Measurements from ENCODE around the gene NT5DC1.

Gene NT5DC1

GRCh38 chr6:116208056-116208785, 107.6 kb downstream of the NT5DC1 start:
- no peak for DNase-seq (ENCODE audit: low read depth)
- H3K4me3 ChIP-seq (ENCODE audit: control insufficient read depth, low read depth, low read length) = no peak overlapping the region
- TF ChIP-seq CTCF (IDR thresholded peaks at IDR 0.05; ENCODE audit: control insufficient read depth, insufficient read depth, low read depth, low read length, missing control alignments) = no peak

GRCh38 chr6:116210316-116210715, 109.7 kb downstream of the NT5DC1 start:
- no peak for TF ChIP-seq CTCF (IDR thresholded peaks at IDR 0.05; ENCODE audit: control insufficient read depth, insufficient read depth, low read depth, low read length, missing control alignments)
- no peak overlapping the region for H3K4me3 ChIP-seq (ENCODE audit: control insufficient read depth, low read depth, low read length)
- no peak for DNase-seq (ENCODE audit: low read depth)

- no peak overlapping the region for H3K4me3 ChIP-seq (ENCODE audit: control insufficient read depth, low read depth, low read length)
- DNase-seq (ENCODE audit: low read depth) = peak; percentile 40
- no peak for TF ChIP-seq CTCF (IDR thresholded peaks at IDR 0.05; ENCODE audit: control insufficient read depth, insufficient read depth, low read depth, low read length, missing control alignments)
Measured at GRCh38 chr6:116210750-116211425, 110.2 kb downstream of the NT5DC1 start.

GRCh38 chr6:116214681-116215080, 114.0 kb downstream of the NT5DC1 start:
- DNase-seq (ENCODE audit: low read depth) = no peak
- TF ChIP-seq CTCF (IDR thresholded peaks at IDR 0.05; ENCODE audit: control insufficient read depth, insufficient read depth, low read depth, low read length, missing control alignments) = no peak
- no peak overlapping the region for H3K4me3 ChIP-seq (ENCODE audit: control insufficient read depth, low read depth, low read length)

- DNase-seq (ENCODE audit: low read depth) = no peak
- H3K4me3 ChIP-seq (ENCODE audit: control insufficient read depth, low read depth, low read length) = no peak overlapping the region
- TF ChIP-seq CTCF (IDR thresholded peaks at IDR 0.05; ENCODE audit: control insufficient read depth, insufficient read depth, low read depth, low read length, missing control alignments) = no peak
Measured at GRCh38 chr6:116215414-116215813, 114.8 kb downstream of the NT5DC1 start.

GRCh38 chr6:116217069-116217468, 116.4 kb downstream of the NT5DC1 start:
- no peak overlapping the region for H3K4me3 ChIP-seq (ENCODE audit: control insufficient read depth, low read depth, low read length)
- peak; percentile 54 for TF ChIP-seq CTCF (IDR thresholded peaks at IDR 0.05; ENCODE audit: control insufficient read depth, insufficient read depth, low read depth, low read length, missing control alignments)
- no peak for DNase-seq (ENCODE audit: low read depth)

Measured in AG09309 (cell line).